ENCODE results near the gene HCN3.

Gene HCN3

GRCh38 chr1:155241841-155242264 lies 35.4 kb upstream of the HCN3 start:
- H2BK120ac ChIP-seq (ENCODE audit: insufficient read depth, low read length, poor library complexity): peak overlapping the region; percentile 10
- H4K8ac ChIP-seq (ENCODE audit: low read depth, low read length): peak overlapping the region; percentile 77
- no peak overlapping the region for H3K23ac ChIP-seq (ENCODE audit: low read length)
- H3K36me3 ChIP-seq (ENCODE audit: control insufficient read depth in 1 of 2, insufficient read depth in 2 of 2, low read length in 2 of 2): peaks cover 7 to 12% of the 10 kb centered on the region in 2 experiments
- no peak overlapping the region for H2BK5ac ChIP-seq (ENCODE audit: low read depth, low read length, poor library complexity)
- H3K4ac ChIP-seq (ENCODE audit: low read depth, low read length): no peak overlapping the region
- H3K79me2 ChIP-seq (ENCODE audit: control insufficient read depth, insufficient read depth, low read length, poor library complexity): peaks cover 1% of the 10 kb centered on the region
- H3K79me1 ChIP-seq (ENCODE audit: low read length): peaks cover 9% of the 10 kb centered on the region
- peaks cover 5 to 14% of the 10 kb centered on the region in 2 experiments for H3K4me1 ChIP-seq (ENCODE audit: control insufficient read depth in 1 of 2, insufficient read depth in 2 of 2, low read length in 2 of 2)
- peak overlapping the region; percentile 3 for H3K18ac ChIP-seq (ENCODE audit: low read length)
- H3K4me3 ChIP-seq (ENCODE audit: low read depth, low read length): no peak overlapping the region
- H2AFZ ChIP-seq (ENCODE audit: insufficient read depth, low read length, poor library complexity): no peak overlapping the region
- no peak overlapping the region for H3K9ac ChIP-seq (ENCODE audit: low read length)
- no peak overlapping the region for H3K27ac ChIP-seq (ENCODE audit: low read depth, low read length)
- H2BK12ac ChIP-seq (ENCODE audit: low read length): peak overlapping the region; percentile 19
- no peak overlapping the region for H3K14ac ChIP-seq (ENCODE audit: low read length)
- H2AK5ac ChIP-seq (ENCODE audit: low read length): peak overlapping the region; percentile 21
- no peak overlapping the region for H3K4me2 ChIP-seq (ENCODE audit: low read length)
- H3K27me3 ChIP-seq (ENCODE audit: insufficient read depth, low read length): no peaks in the 10 kb centered on the region
- peaks cover 2% of the 10 kb centered on the region for H3K9me3 ChIP-seq (ENCODE audit: insufficient read depth, low read depth, low read length)
- DNase-seq: no peak
- H4K12ac ChIP-seq (ENCODE audit: low read depth, low read length): no peak overlapping the region
- WGBS (ENCODE audit: extremely low coverage, insufficient coverage, insufficient read length): no CpG with 5 or more reads among the region's 4 CpGs
- peak overlapping the region; percentile 50 for H4K91ac ChIP-seq (ENCODE audit: low read depth, low read length)

DNA sequence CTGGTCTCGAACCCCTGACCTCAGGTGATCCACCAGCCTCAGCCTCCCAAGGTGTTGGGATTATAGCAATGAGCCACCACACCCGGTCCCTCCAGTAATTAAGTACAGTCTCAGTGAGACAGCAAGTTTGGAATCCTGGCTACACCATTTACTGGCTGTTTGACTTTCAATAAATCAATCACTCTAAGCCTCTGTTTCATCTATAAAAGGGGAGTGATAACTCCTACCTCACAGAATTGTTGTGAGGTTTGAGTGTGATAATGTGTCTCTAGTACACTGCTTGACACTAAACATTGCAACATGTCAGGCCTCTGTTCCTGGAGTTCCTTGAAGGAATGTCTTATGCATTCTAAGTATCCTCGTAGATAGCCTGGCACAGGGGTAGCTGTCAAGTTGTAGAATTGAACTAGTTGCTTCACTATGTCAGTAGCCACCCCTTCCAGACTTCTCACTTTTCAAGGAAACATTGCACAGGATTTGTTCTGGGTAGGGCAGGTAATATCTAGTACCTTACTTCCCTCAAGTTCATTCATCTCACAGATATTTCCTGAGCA lies 34.4 kb upstream of the HCN3 start:
- no peak overlapping the region for H4K91ac ChIP-seq (ENCODE audit: low read depth, low read length)
- DNase-seq: peak in 1 of 2 donors; percentile 49
- peaks cover 2 to 14% of the 10 kb centered on the region in 2 experiments for H3K4me1 ChIP-seq (ENCODE audit: control insufficient read depth in 1 of 2, insufficient read depth in 2 of 2, low read length in 2 of 2)
- no CpG with 5 or more reads among the region's 3 CpGs for WGBS (ENCODE audit: extremely low coverage, insufficient coverage, insufficient read length)
- peaks cover 7 to 14% of the 10 kb centered on the region in 2 experiments for H3K36me3 ChIP-seq (ENCODE audit: control insufficient read depth in 1 of 2, insufficient read depth in 2 of 2, low read length in 2 of 2)
- no peak overlapping the region for H2AK5ac ChIP-seq (ENCODE audit: low read length)
- no peak overlapping the region for H3K4ac ChIP-seq (ENCODE audit: low read depth, low read length)
- H4K12ac ChIP-seq (ENCODE audit: low read depth, low read length): no peak overlapping the region
- peak overlapping the region; percentile 55 for H3K4me2 ChIP-seq (ENCODE audit: low read length)
- peaks cover 1% of the 10 kb centered on the region for H3K79me2 ChIP-seq (ENCODE audit: control insufficient read depth, insufficient read depth, low read length, poor library complexity)
- no peak overlapping the region for H4K8ac ChIP-seq (ENCODE audit: low read depth, low read length)
- no peak overlapping the region for H3K18ac ChIP-seq (ENCODE audit: low read length)
- no peak overlapping the region for H2BK120ac ChIP-seq (ENCODE audit: insufficient read depth, low read length, poor library complexity)
- H3K79me1 ChIP-seq (ENCODE audit: low read length): peaks cover 8% of the 10 kb centered on the region
- no peak overlapping the region for H2BK12ac ChIP-seq (ENCODE audit: low read length)
- H3K27ac ChIP-seq (ENCODE audit: low read depth, low read length): no peak overlapping the region
- H3K23ac ChIP-seq (ENCODE audit: low read length): no peak overlapping the region
- H3K27me3 ChIP-seq (ENCODE audit: insufficient read depth, low read length): no peaks in the 10 kb centered on the region
- no peak overlapping the region for H2BK5ac ChIP-seq (ENCODE audit: low read depth, low read length, poor library complexity)
- no peak overlapping the region for H3K4me3 ChIP-seq (ENCODE audit: low read depth, low read length)
- H3K9ac ChIP-seq (ENCODE audit: low read length): no peak overlapping the region
- no peak overlapping the region for H2AFZ ChIP-seq (ENCODE audit: insufficient read depth, low read length, poor library complexity)
- peaks cover 2% of the 10 kb centered on the region for H3K9me3 ChIP-seq (ENCODE audit: insufficient read depth, low read depth, low read length)
- no peak overlapping the region for H3K14ac ChIP-seq (ENCODE audit: low read length)

GRCh38 chr1:155244368-155245162 lies 32.7 kb upstream of the HCN3 start:
- Histone ChIP-seq H3K23ac (ENCODE audit: low read length) (no peak overlapping the region), H4K8ac (ENCODE audit: low read depth, low read length) (peak overlapping the region; percentile 79), H3K79me1 (ENCODE audit: low read length) (peaks cover 8% of the 10 kb centered on the region), H3K79me2 (ENCODE audit: control insufficient read depth, insufficient read depth, low read length, poor library complexity) (peaks cover 1% of the 10 kb centered on the region), H4K91ac (ENCODE audit: low read depth, low read length) (peak overlapping the region; percentile 65), H3K9me3 (ENCODE audit: insufficient read depth, low read depth, low read length) (peaks cover 2% of the 10 kb centered on the region), H3K4me1 (ENCODE audit: control insufficient read depth in 1 of 2, insufficient read depth in 2 of 2, low read length in 2 of 2) (peaks cover 2 to 14% of the 10 kb centered on the region in 2 experiments), H4K12ac (ENCODE audit: low read depth, low read length) (peak overlapping the region; percentile 12), H2BK120ac (ENCODE audit: insufficient read depth, low read length, poor library complexity) (peak overlapping the region; percentile 36), H3K27ac (ENCODE audit: low read depth, low read length) (peak overlapping the region; percentile 87), H3K36me3 (ENCODE audit: control insufficient read depth in 1 of 2, insufficient read depth in 2 of 2, low read length in 2 of 2) (peaks cover 14 to 18% of the 10 kb centered on the region in 2 experiments), H2AFZ (ENCODE audit: insufficient read depth, low read length, poor library complexity) (peak overlapping the region; percentile 70), H3K4me2 (ENCODE audit: low read length) (peak overlapping the region; percentile 87), H2AK5ac (ENCODE audit: low read length) (no peak overlapping the region), H3K27me3 (ENCODE audit: insufficient read depth, low read length) (no peaks in the 10 kb centered on the region), H3K4me3 (ENCODE audit: low read depth, low read length) (peak overlapping the region; percentile 53), H3K18ac (ENCODE audit: low read length) (peak overlapping the region; percentile 40), H2BK12ac (ENCODE audit: low read length) (no peak overlapping the region), H3K4ac (ENCODE audit: low read depth, low read length) (no peak overlapping the region), H2BK5ac (ENCODE audit: low read depth, low read length, poor library complexity) (peak overlapping the region; percentile 55), H3K14ac (ENCODE audit: low read length) (peak overlapping the region; percentile 65), H3K9ac (ENCODE audit: low read length) (peak overlapping the region; percentile 25)
- peak; percentile 98 to 99 for DNase-seq
- WGBS (ENCODE audit: extremely low coverage, insufficient coverage, insufficient read length): no CpG with 5 or more reads among the region's 53 CpGs

GRCh38 chr1:155245163-155245524 lies 32.1 kb upstream of the HCN3 start:
- Histone ChIP-seq H3K4me2 (ENCODE audit: low read length) (peak overlapping the region; percentile 87), H3K79me1 (ENCODE audit: low read length) (peaks cover 8% of the 10 kb centered on the region), H3K4ac (ENCODE audit: low read depth, low read length) (no peak overlapping the region), H2AK5ac (ENCODE audit: low read length) (no peak overlapping the region), H3K36me3 (ENCODE audit: control insufficient read depth in 1 of 2, insufficient read depth in 2 of 2, low read length in 2 of 2) (peaks cover 16 to 17% of the 10 kb centered on the region in 2 experiments), H3K4me1 (ENCODE audit: control insufficient read depth in 1 of 2, insufficient read depth in 2 of 2, low read length in 2 of 2) (peaks cover 2 to 12% of the 10 kb centered on the region in 2 experiments), H3K23ac (ENCODE audit: low read length) (no peak overlapping the region), H4K12ac (ENCODE audit: low read depth, low read length) (peak overlapping the region; percentile 12), H3K79me2 (ENCODE audit: control insufficient read depth, insufficient read depth, low read length, poor library complexity) (peaks cover 1% of the 10 kb centered on the region), H3K9me3 (ENCODE audit: insufficient read depth, low read depth, low read length) (peaks cover 2% of the 10 kb centered on the region), H3K18ac (ENCODE audit: low read length) (peak overlapping the region; percentile 40), H3K14ac (ENCODE audit: low read length) (peak overlapping the region; percentile 65), H4K91ac (ENCODE audit: low read depth, low read length) (peak overlapping the region; percentile 65), H3K27me3 (ENCODE audit: insufficient read depth, low read length) (no peaks in the 10 kb centered on the region), H4K8ac (ENCODE audit: low read depth, low read length) (peak overlapping the region; percentile 79), H3K4me3 (ENCODE audit: low read depth, low read length) (peak overlapping the region; percentile 7), H3K9ac (ENCODE audit: low read length) (no peak overlapping the region), H2BK5ac (ENCODE audit: low read depth, low read length, poor library complexity) (peak overlapping the region; percentile 55), H2BK120ac (ENCODE audit: insufficient read depth, low read length, poor library complexity) (peak overlapping the region; percentile 36), H3K27ac (ENCODE audit: low read depth, low read length) (peak overlapping the region; percentile 87), H2BK12ac (ENCODE audit: low read length) (no peak overlapping the region), H2AFZ (ENCODE audit: insufficient read depth, low read length, poor library complexity) (peak overlapping the region; percentile 70)
- no CpG with 5 or more reads among the region's 8 CpGs for WGBS (ENCODE audit: extremely low coverage, insufficient coverage, insufficient read length)
- no peak for DNase-seq

All from trophoblast cell (in vitro differentiated cells and primary cell).